Heart left ventricle (tissue), 16 donors: ENCODE measurements around the gene USP32. TPM values are rescaled to one million over a fixed set of nuclear protein-coding genes. Genes with fewer than 3 reads are reported as not detected.
"Not testable (repeated sequence)": the region's sequence is repeated elsewhere in the genome, so short reads cannot be mapped to it uniquely, and the experiment has no call there.

Experiments
- ATAC-seq, 4 donors: fragments of 200-7000 bp; cut with Tn5 transposase; one replicate each; pipeline ENCODE4 v1.9.1; 2020 to 2022; ENCODE audit warnings: moderate library complexity in 4 of 4, mild to moderate bottlenecking in 3 of 4, moderate number of reproducible peaks in 1 of 4
- DNase-seq, 5 donors: peaks; one replicate each; pipeline ENCODE4 v3.0.0-alpha.2; 2020
- H3K27ac ChIP-seq, 12 donors: fragments of 200-600 bp; sonication (generic) in 4 of 12; one replicate each; pipeline versions ENCODE4 v1.5.0 to v1.8.0; 2016 to 2022; ENCODE audit warnings: mild to moderate bottlenecking in 2 of 12
- H3K27me3 ChIP-seq, 9 donors: fragments of 200-600 bp; sonication (generic) in 2 of 9; one replicate each; pipeline versions ENCODE4 v1.5.1 to v1.8.0; 2016 to 2022; ENCODE audit warnings: mild to moderate bottlenecking in 3 of 9
- H3K36me3 ChIP-seq, 9 donors: fragments of 200-600 bp; sonication (generic) in 2 of 9; one replicate each; pipeline versions ENCODE4 v1.5.0 to v1.8.0; 2018 to 2022; ENCODE audit warnings: mild to moderate bottlenecking in 2 of 9
- H3K4me1 ChIP-seq, 12 donors: fragments of 200-600 bp; sonication (generic) in 4 of 12; one replicate each; pipeline versions ENCODE4 v1.5.0 to v1.8.0; 2016 to 2022; ENCODE audit warnings: mild to moderate bottlenecking in 3 of 12
- H3K4me3 ChIP-seq, 12 donors: fragments of 200-600 bp; sonication (generic) in 4 of 12; one replicate each; pipeline versions ENCODE4 v1.5.0 to v1.8.0; 2017 to 2022; ENCODE audit warnings: mild to moderate bottlenecking in 9 of 12, moderate library complexity in 4 of 12
- H3K9me3 ChIP-seq, 12 donors: fragments of 200-600 bp; sonication (generic) in 4 of 12; one replicate each; pipeline versions ENCODE4 v1.5.0 to v1.8.0; 2016 to 2022; ENCODE audit warnings: mild to moderate bottlenecking in 1 of 12
- CTCF ChIP-seq, 12 donors: fragments of 200-600 bp; sonication (generic) in 4 of 12; IDR thresholded peaks; one replicate each; pipeline versions ENCODE4 v1.5.0 to v1.8.0; 2018 to 2022; ENCODE audit warnings: antibody characterized with exemption in 12 of 12, mild to moderate bottlenecking in 5 of 12
- POLR2A ChIP-seq, 2 donors: fragments of 450-650 bp; IDR thresholded peaks; one replicate each; pipeline ENCODE4 v1.6.1; 2017; ENCODE audit warnings: antibody characterized with exemption in 2 of 2, mild to moderate bottlenecking in 2 of 2, moderate library complexity in 2 of 2
- WGBS, 4 donors: extraction: QIAGEN DNeasy Blood & Tissue Kit in 2 of 4; methylation state at CpG; one replicate each; pipeline versions ENCODE4 v1.1.5 to v1.1.7; 2013 to 2018; 5-methylcytosine and 5-hydroxymethylcytosine counted together
- intact Hi-C, 10 donors: fragments of 100-400 bp; cut with DNase I; formaldehyde crosslinking; loops; one replicate each; pipeline versions ENCODE4 v1.11.1 to v1.14.2; 2022
- polyA plus RNA-seq, 2 donors: library from polyadenylated mRNA; stranded (reverse); fragments of 200-250 nt; gene quantifications; one replicate each; pipeline ENCODE4 v1.2.3, GENCODE V29; 2013
- total RNA-seq, 9 donors: library from RNA; depleted of rRNA in 2 of 9; stranded (reverse); fragments of >200 nt in 2 of 9; fragmentation: NEBNext Ultra II Directional in 3 of 9; extraction: Animal tissue kit (Norgen Biotek cat#: 25700) in 3 of 9; gene quantifications; one replicate each; pipeline versions ENCODE4 v1.1.0 to v1.2.4, GENCODE V29; 2016 to 2023
- donor health status: ischemic (EF 13 %, LVEDD 7.1; RV severe dilation, severe dysfunction).
- donor health status: healthy with polysubstance abuse.
- donor health status: DM: no; HTN: yes; CAD: no.
- donor health status: DM: no; HTN: no; CAD: no.
- donor health status: ischemic (EF 25% LVEDD 6.9; RV normal size, moderate dysfunction).
- donor health status: ischemic (EF 25% LVEDD 5.7; RV mildly dilated, moderate dysfunction).
- donor health status: healthy.
- donor health status: DM: yes; HTN: yes; CAD: no.
- donor health status: ischemic (EF 35%, LVEDD 5.7; RV mildly dilated, moderate dysfunction).
- donor health status: nonischemic (EF 11% LVEDD 7.7; RV severe dilation, severe dysfunction).
- donor health status: DM: yes; HTN: yes; CAD: no.
- donor health status: PGD.
- donor health status: ischemic (EF 29% LVEDD 5.4; RV normal size, mild dysfunction).
- donor health status: nonischemic (EF 23%, LVEDD 6.1; RV moderate dilation, normal function).

USP32 gene
- total and polyA plus RNA-seq, 11 donors, result 9.8 to 50.0 (median 30.3) TPM

GRCh38 chr17:60383379-60383778 is 8.6 kb downstream of the USP32 start:
- intact Hi-C loops, result no loop called here
- no peaks in the 10 kb centered on the region for H3K36me3 ChIP-seq
- WGBS, 4 donors, result 41 to 60% (median 54%) methylated on average over 3 of the region's 3 CpGs
- TF ChIP-seq CTCF (IDR thresholded peaks at IDR 0.05), result no peak
- TF ChIP-seq POLR2A (IDR thresholded peaks at IDR 0.05), result no peak
- H3K4me1 ChIP-seq, result peaks cover 0 to 45% (median 5%) of the 10 kb centered on the region in 12 donors
- H3K9me3 ChIP-seq, result no peaks in the 10 kb centered on the region
- H3K4me3 ChIP-seq, result no peak overlapping the region
- DNase-seq (no peak), ATAC-seq (no peak)
- no peak overlapping the region for H3K27ac ChIP-seq
- no peaks in the 10 kb centered on the region for H3K27me3 ChIP-seq

GRCh38 chr17:60381958-60382357 is 10.0 kb downstream of the USP32 start:
- intact Hi-C loops, result no loop called here
- ATAC-seq (no peak), DNase-seq (no peak)
- no peaks in the 10 kb centered on the region for H3K27me3 ChIP-seq
- H3K36me3 ChIP-seq, result peaks cover 0 to 1% (median 0%) of the 10 kb centered on the region in 9 donors
- H3K4me1 ChIP-seq, result peaks cover 0 to 35% (median 2%) of the 10 kb centered on the region in 12 donors
- H3K9me3 ChIP-seq, result no peaks in the 10 kb centered on the region
- no peak for TF ChIP-seq POLR2A (IDR thresholded peaks at IDR 0.05)
- H3K4me3 ChIP-seq, result no peak overlapping the region
- WGBS, 4 donors, result 67 to 73% (median 72%) methylated on average over 4 of the region's 4 CpGs
- no peak overlapping the region for H3K27ac ChIP-seq

GRCh38 chr17:60379461-60379860 is 12.5 kb downstream of the USP32 start:
- H3K4me3 ChIP-seq, intact Hi-C loops, H3K27ac ChIP-seq, DNase-seq, H3K9me3 ChIP-seq, ATAC-seq, H3K27me3 ChIP-seq: not testable (repeated sequence)
- Histone ChIP-seq H3K4me1 (peaks cover 0 to 16% (median 0%) of the 10 kb centered on the region in 12 donors), H3K36me3 (peaks cover 0 to 15% (median 0%) of the 10 kb centered on the region in 9 donors)
- WGBS, 4 donors, result 61 to 70% (median 65%) methylated on average over 2 to 3 of the region's 3 CpGs

GRCh38 chr17:60378187-60378586 is 13.7 kb downstream of the USP32 start:
- H3K4me1 ChIP-seq, H3K27ac ChIP-seq, DNase-seq, H3K9me3 ChIP-seq, intact Hi-C loops, ATAC-seq, H3K4me3 ChIP-seq, H3K27me3 ChIP-seq: not testable (repeated sequence)
- 92 to 100% (median 96%) methylated on average over 1 of the region's 1 CpG for WGBS, 4 donors
- H3K36me3 ChIP-seq, result peaks cover 0 to 15% (median 0%) of the 10 kb centered on the region in 9 donors

- intact Hi-C loops, result no loop called here
- no peak overlapping the region for H3K27ac ChIP-seq
- no peaks in the 10 kb centered on the region for H3K9me3 ChIP-seq
- peaks cover 0 to 20% (median 0%) of the 10 kb centered on the region in 12 donors for H3K4me1 ChIP-seq
- no peak overlapping the region for H3K4me3 ChIP-seq
- H3K36me3 ChIP-seq, result peaks cover 0 to 15% (median 0%) of the 10 kb centered on the region in 9 donors
- H3K27me3 ChIP-seq, result no peaks in the 10 kb centered on the region
- 90 to 97% (median 95%) methylated on average over 6 of the region's 6 CpGs for WGBS, 4 donors
- ATAC-seq (peak in 1 of 4 donors; percentile 24), DNase-seq (no peak)
- TF ChIP-seq POLR2A (IDR thresholded peaks at IDR 0.05) (no peak), CTCF (IDR thresholded peaks at IDR 0.05) (no peak)
Measured at GRCh38 chr17:60372790-60373483, 19.0 kb downstream of the USP32 start.
